ENCODE results near the gene TMEM272.

TMEM272 gene

GRCh38 chr13:51797664-51798488 lies 47.1 kb downstream of the TMEM272 start:
- Histone ChIP-seq H3K18ac (ENCODE audit: low read length) (no peak overlapping the region), H3K23ac (ENCODE audit: low read depth, low read length, poor library complexity) (no peak overlapping the region), H3K79me1 (ENCODE audit: low read depth, low read length) (no peaks in the 10 kb centered on the region), H2AK5ac (ENCODE audit: low read depth, low read length) (no peak overlapping the region), H3K4me3 (ENCODE audit: low read length in 2 of 2) (no peak overlapping the region), H2BK12ac (ENCODE audit: low read length) (no peak overlapping the region), H4K8ac (ENCODE audit: low read depth, low read length) (no peak overlapping the region), H3K9me3 (replicated peaks in 1 of 2; ENCODE audit: control insufficient read depth in 2 of 2, insufficient read depth in 1 of 2, low read depth in 1 of 2, low read length in 2 of 2) (no peaks in the 10 kb centered on the region), H3K4me2 (ENCODE audit: insufficient read depth, low read length, poor library complexity, severe bottlenecking) (no peak overlapping the region), H2BK15ac (ENCODE audit: low read length) (no peak overlapping the region), H3K14ac (ENCODE audit: low read length) (no peak overlapping the region), H2AFZ (ENCODE audit: low read length) (peak overlapping the region; percentile 4), H3K4me1 (ENCODE audit: control insufficient read depth in 2 of 2, insufficient read depth in 1 of 2, low read depth in 1 of 2, low read length in 2 of 2) (peaks cover 18 to 29% of the 10 kb centered on the region in 2 donors), H3K36me3 (replicated peaks in 1 of 2; ENCODE audit: control insufficient read depth in 2 of 2, insufficient read depth in 2 of 2, low read length in 2 of 2) (peaks cover 0 to 1% of the 10 kb centered on the region in 2 donors), H4K91ac (ENCODE audit: low read depth, low read length, poor library complexity) (no peak overlapping the region), H3K4ac (ENCODE audit: low read length) (no peak overlapping the region), H3K9ac (ENCODE audit: low read depth, low read length, poor library complexity) (no peak overlapping the region), H2BK120ac (ENCODE audit: low read depth, low read length) (no peak overlapping the region), H3K27ac (replicated peaks; ENCODE audit: low read length) (no peak overlapping the region), H2BK5ac (ENCODE audit: low read length) (no peak overlapping the region), H3K27me3 (ENCODE audit: control insufficient read depth in 3 of 3, insufficient read depth in 3 of 3, low read depth in 1 of 3, low read length in 3 of 3) (no peaks in the 10 kb centered on the region)
- peak; percentile 41 for DNase-seq (ENCODE audit: low spot score)
- WGBS, 2 donors (ENCODE audit: extremely low coverage in 2 of 2, insufficient read length in 2 of 2, insufficient replicate concordance in 1 of 2), result no CpG with 5 or more reads among the region's 12 CpGs

GRCh38 chr13:51796546-51796945 lies 48.4 kb downstream of the TMEM272 start:
- H3K18ac ChIP-seq (ENCODE audit: low read length), result no peak overlapping the region
- no peak overlapping the region for H3K4me3 ChIP-seq (ENCODE audit: low read length in 2 of 2)
- no peak overlapping the region for H4K91ac ChIP-seq (ENCODE audit: low read depth, low read length, poor library complexity)
- no peak overlapping the region for H3K9ac ChIP-seq (ENCODE audit: low read depth, low read length, poor library complexity)
- DNase-seq (ENCODE audit: low spot score), result no peak
- H2BK5ac ChIP-seq (ENCODE audit: low read length), result no peak overlapping the region
- no peak overlapping the region for H3K4me2 ChIP-seq (ENCODE audit: insufficient read depth, low read length, poor library complexity, severe bottlenecking)
- WGBS, 2 donors (ENCODE audit: extremely low coverage in 2 of 2, insufficient read length in 2 of 2, insufficient replicate concordance in 1 of 2), result no CpG with 5 or more reads among the region's 7 CpGs
- peaks cover 6 to 18% of the 10 kb centered on the region in 2 donors for H3K4me1 ChIP-seq (ENCODE audit: control insufficient read depth in 2 of 2, insufficient read depth in 1 of 2, low read depth in 1 of 2, low read length in 2 of 2)
- H3K27ac ChIP-seq (replicated peaks; ENCODE audit: low read length), result no peak overlapping the region
- no peak overlapping the region for H3K14ac ChIP-seq (ENCODE audit: low read length)
- H2AFZ ChIP-seq (ENCODE audit: low read length), result peak overlapping the region; percentile 27
- H3K27me3 ChIP-seq (ENCODE audit: control insufficient read depth in 3 of 3, insufficient read depth in 3 of 3, low read depth in 1 of 3, low read length in 3 of 3), result no peaks in the 10 kb centered on the region
- no peak overlapping the region for H3K4ac ChIP-seq (ENCODE audit: low read length)
- no peak overlapping the region for H4K8ac ChIP-seq (ENCODE audit: low read depth, low read length)
- H2BK15ac ChIP-seq (ENCODE audit: low read length), result no peak overlapping the region
- H2BK12ac ChIP-seq (ENCODE audit: low read length), result no peak overlapping the region
- no peaks in the 10 kb centered on the region for H3K79me1 ChIP-seq (ENCODE audit: low read depth, low read length)
- H3K36me3 ChIP-seq (replicated peaks in 1 of 2; ENCODE audit: control insufficient read depth in 2 of 2, insufficient read depth in 2 of 2, low read length in 2 of 2), result peaks cover 0 to 1% of the 10 kb centered on the region in 2 donors
- H3K23ac ChIP-seq (ENCODE audit: low read depth, low read length, poor library complexity), result no peak overlapping the region
- H2BK120ac ChIP-seq (ENCODE audit: low read depth, low read length), result no peak overlapping the region
- H3K9me3 ChIP-seq (replicated peaks in 1 of 2; ENCODE audit: control insufficient read depth in 2 of 2, insufficient read depth in 1 of 2, low read depth in 1 of 2, low read length in 2 of 2), result no peaks in the 10 kb centered on the region
- H2AK5ac ChIP-seq (ENCODE audit: low read depth, low read length), result no peak overlapping the region

GRCh38 chr13:51795419-51795818 lies 49.6 kb downstream of the TMEM272 start:
- no peak overlapping the region for H4K8ac ChIP-seq (ENCODE audit: low read depth, low read length)
- no peak overlapping the region for H2AK5ac ChIP-seq (ENCODE audit: low read depth, low read length)
- no peak overlapping the region for H3K4ac ChIP-seq (ENCODE audit: low read length)
- no peak overlapping the region for H2BK120ac ChIP-seq (ENCODE audit: low read depth, low read length)
- H3K27me3 ChIP-seq (ENCODE audit: control insufficient read depth in 3 of 3, insufficient read depth in 3 of 3, low read depth in 1 of 3, low read length in 3 of 3), result no peaks in the 10 kb centered on the region
- H2BK15ac ChIP-seq (ENCODE audit: low read length), result no peak overlapping the region
- no peaks in the 10 kb centered on the region for H3K79me1 ChIP-seq (ENCODE audit: low read depth, low read length)
- no peak overlapping the region for H2BK12ac ChIP-seq (ENCODE audit: low read length)
- no peak overlapping the region for H2AFZ ChIP-seq (ENCODE audit: low read length)
- H3K4me2 ChIP-seq (ENCODE audit: insufficient read depth, low read length, poor library complexity, severe bottlenecking), result no peak overlapping the region
- no peak overlapping the region for H3K14ac ChIP-seq (ENCODE audit: low read length)
- H4K91ac ChIP-seq (ENCODE audit: low read depth, low read length, poor library complexity), result no peak overlapping the region
- DNase-seq (ENCODE audit: low spot score), result no peak
- no peak overlapping the region for H3K23ac ChIP-seq (ENCODE audit: low read depth, low read length, poor library complexity)
- peaks cover 6 to 12% of the 10 kb centered on the region in 2 donors for H3K4me1 ChIP-seq (ENCODE audit: control insufficient read depth in 2 of 2, insufficient read depth in 1 of 2, low read depth in 1 of 2, low read length in 2 of 2)
- H3K18ac ChIP-seq (ENCODE audit: low read length), result no peak overlapping the region
- H2BK5ac ChIP-seq (ENCODE audit: low read length), result no peak overlapping the region
- H3K27ac ChIP-seq (replicated peaks; ENCODE audit: low read length), result no peak overlapping the region
- no peaks in the 10 kb centered on the region for H3K9me3 ChIP-seq (replicated peaks in 1 of 2; ENCODE audit: control insufficient read depth in 2 of 2, insufficient read depth in 1 of 2, low read depth in 1 of 2, low read length in 2 of 2)
- peaks cover 0 to 1% of the 10 kb centered on the region in 2 donors for H3K36me3 ChIP-seq (replicated peaks in 1 of 2; ENCODE audit: control insufficient read depth in 2 of 2, insufficient read depth in 2 of 2, low read length in 2 of 2)
- WGBS, 2 donors (ENCODE audit: extremely low coverage in 2 of 2, insufficient read length in 2 of 2, insufficient replicate concordance in 1 of 2), result no CpG with 5 or more reads among the region's 2 CpGs
- H3K9ac ChIP-seq (ENCODE audit: low read depth, low read length, poor library complexity), result no peak overlapping the region
- no peak overlapping the region for H3K4me3 ChIP-seq (ENCODE audit: low read length in 2 of 2)

- Histone ChIP-seq H3K4ac (ENCODE audit: low read length) (no peak overlapping the region), H3K9ac (ENCODE audit: low read depth, low read length, poor library complexity) (no peak overlapping the region), H3K14ac (ENCODE audit: low read length) (no peak overlapping the region), H3K9me3 (replicated peaks in 1 of 2; ENCODE audit: control insufficient read depth in 2 of 2, insufficient read depth in 1 of 2, low read depth in 1 of 2, low read length in 2 of 2) (no peaks in the 10 kb centered on the region), H3K23ac (ENCODE audit: low read depth, low read length, poor library complexity) (no peak overlapping the region), H3K4me2 (ENCODE audit: insufficient read depth, low read length, poor library complexity, severe bottlenecking) (no peak overlapping the region), H3K36me3 (replicated peaks in 1 of 2; ENCODE audit: control insufficient read depth in 2 of 2, insufficient read depth in 2 of 2, low read length in 2 of 2) (peaks cover 0 to 1% of the 10 kb centered on the region in 2 donors), H2BK120ac (ENCODE audit: low read depth, low read length) (no peak overlapping the region), H2AK5ac (ENCODE audit: low read depth, low read length) (no peak overlapping the region), H2BK15ac (ENCODE audit: low read length) (no peak overlapping the region), H3K4me1 (ENCODE audit: control insufficient read depth in 2 of 2, insufficient read depth in 1 of 2, low read depth in 1 of 2, low read length in 2 of 2) (peaks cover 6 to 8% of the 10 kb centered on the region in 2 donors), H3K27ac (replicated peaks; ENCODE audit: low read length) (no peak overlapping the region), H2AFZ (ENCODE audit: low read length) (no peak overlapping the region), H3K4me3 (ENCODE audit: low read length in 2 of 2) (no peak overlapping the region), H2BK12ac (ENCODE audit: low read length) (no peak overlapping the region), H4K91ac (ENCODE audit: low read depth, low read length, poor library complexity) (no peak overlapping the region), H3K79me1 (ENCODE audit: low read depth, low read length) (no peaks in the 10 kb centered on the region), H3K27me3 (ENCODE audit: control insufficient read depth in 3 of 3, insufficient read depth in 3 of 3, low read depth in 1 of 3, low read length in 3 of 3) (no peaks in the 10 kb centered on the region), H2BK5ac (ENCODE audit: low read length) (no peak overlapping the region), H3K18ac (ENCODE audit: low read length) (no peak overlapping the region), H4K8ac (ENCODE audit: low read depth, low read length) (no peak overlapping the region)
- no CpG with 5 or more reads among the region's 4 CpGs for WGBS, 2 donors (ENCODE audit: extremely low coverage in 2 of 2, insufficient read length in 2 of 2, insufficient replicate concordance in 1 of 2)
- no peak for DNase-seq (ENCODE audit: low spot score)
Observed at GRCh38 chr13:51794964-51795363, 50.0 kb downstream of the TMEM272 start.
